Coronary artery (tissue), 2 donors: ENCODE data around the gene VAV2.

Source experiments
- DNase-seq: peaks from one replicate; pipeline ENCODE4 v3.0.0-alpha.2; 2017; ENCODE audit warnings: low spot score
- H3K27ac ChIP-seq, 2 donors: fragments of 200-600 bp; sonication (generic); one replicate each; pipeline ENCODE4 v1.5.1; 2016 to 2019
- H3K4me3 ChIP-seq: fragments of 200-600 bp; sonication (generic); 2 replicates; pipeline ENCODE4 v1.5.1; 2016; ENCODE audit warnings: mild to moderate bottlenecking, moderate library complexity
- TF ChIP-seq, protein P1 (sequence below): fragments of 200-600 bp; sonication (generic); IDR thresholded peaks from one replicate; pipeline ENCODE4 v1.5.1; 2019; ENCODE audit warnings: antibody characterized with exemption

Gene VAV2

DNA sequence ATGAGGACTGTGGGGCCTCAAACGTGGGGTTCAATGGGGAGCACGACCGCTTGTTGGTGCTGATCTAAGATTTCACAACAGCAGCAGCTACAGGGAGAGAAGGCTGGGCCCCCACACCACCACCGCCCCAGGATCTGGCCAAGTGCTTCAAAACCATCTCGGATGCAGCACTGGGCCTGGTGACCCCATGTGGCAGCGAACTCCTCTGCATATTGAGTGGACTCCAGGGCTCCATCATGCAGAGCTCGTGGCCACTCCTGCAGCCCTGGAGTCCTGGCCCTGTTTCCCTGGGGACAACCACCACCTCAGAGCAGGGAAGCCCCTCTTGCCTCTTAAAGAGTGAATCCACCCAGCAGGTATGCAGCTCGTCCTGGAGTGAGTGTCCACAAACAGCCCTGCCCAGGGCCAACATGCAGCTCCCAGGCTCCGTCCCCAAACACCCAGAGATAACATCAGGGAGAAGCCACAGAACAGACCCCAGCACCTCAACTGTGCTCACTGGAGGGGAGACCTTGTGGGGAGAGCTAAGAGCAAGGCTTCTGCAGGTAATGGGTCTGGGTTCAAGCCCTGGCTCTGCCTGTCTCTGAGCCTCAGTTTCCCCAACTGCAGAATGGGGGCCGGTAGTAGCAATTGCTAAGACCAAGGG lies 150.8 kb downstream of the VAV2 start:
- TF ChIP-seq, protein P1, sequence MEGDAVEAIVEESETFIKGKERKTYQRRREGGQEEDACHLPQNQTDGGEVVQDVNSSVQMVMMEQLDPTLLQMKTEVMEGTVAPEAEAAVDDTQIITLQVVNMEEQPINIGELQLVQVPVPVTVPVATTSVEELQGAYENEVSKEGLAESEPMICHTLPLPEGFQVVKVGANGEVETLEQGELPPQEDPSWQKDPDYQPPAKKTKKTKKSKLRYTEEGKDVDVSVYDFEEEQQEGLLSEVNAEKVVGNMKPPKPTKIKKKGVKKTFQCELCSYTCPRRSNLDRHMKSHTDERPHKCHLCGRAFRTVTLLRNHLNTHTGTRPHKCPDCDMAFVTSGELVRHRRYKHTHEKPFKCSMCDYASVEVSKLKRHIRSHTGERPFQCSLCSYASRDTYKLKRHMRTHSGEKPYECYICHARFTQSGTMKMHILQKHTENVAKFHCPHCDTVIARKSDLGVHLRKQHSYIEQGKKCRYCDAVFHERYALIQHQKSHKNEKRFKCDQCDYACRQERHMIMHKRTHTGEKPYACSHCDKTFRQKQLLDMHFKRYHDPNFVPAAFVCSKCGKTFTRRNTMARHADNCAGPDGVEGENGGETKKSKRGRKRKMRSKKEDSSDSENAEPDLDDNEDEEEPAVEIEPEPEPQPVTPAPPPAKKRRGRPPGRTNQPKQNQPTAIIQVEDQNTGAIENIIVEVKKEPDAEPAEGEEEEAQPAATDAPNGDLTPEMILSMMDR = no peak
- H3K4me3 ChIP-seq = no peak overlapping the region
- no peak overlapping the region for H3K27ac ChIP-seq
- no peak for DNase-seq

DNA sequence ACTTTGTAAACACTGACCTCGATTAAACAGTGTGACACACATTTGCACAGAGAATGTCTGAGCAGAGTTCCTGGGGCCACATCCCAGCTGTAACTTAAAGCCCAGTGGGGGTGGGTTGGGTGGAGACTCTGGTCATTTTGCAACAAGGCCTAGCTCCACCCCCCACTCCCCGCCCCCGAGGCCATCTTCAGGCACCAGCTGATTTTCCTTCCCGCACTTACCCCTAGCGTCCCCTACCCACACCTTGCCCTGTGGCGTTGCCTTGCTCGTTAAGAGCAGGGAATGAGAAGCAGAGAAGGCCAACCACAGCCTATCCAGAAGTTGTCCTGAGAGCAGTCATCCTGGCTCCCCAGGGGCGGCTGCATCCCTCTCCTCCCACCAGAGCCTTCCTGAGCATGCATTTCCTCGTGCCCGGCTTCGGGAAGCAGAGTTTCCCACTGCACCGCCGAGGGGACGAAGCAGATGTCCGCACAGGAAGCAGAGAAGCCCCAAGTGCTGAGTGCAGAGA lies 152.2 kb downstream of the VAV2 start:
- DNase-seq = no peak

DNA sequence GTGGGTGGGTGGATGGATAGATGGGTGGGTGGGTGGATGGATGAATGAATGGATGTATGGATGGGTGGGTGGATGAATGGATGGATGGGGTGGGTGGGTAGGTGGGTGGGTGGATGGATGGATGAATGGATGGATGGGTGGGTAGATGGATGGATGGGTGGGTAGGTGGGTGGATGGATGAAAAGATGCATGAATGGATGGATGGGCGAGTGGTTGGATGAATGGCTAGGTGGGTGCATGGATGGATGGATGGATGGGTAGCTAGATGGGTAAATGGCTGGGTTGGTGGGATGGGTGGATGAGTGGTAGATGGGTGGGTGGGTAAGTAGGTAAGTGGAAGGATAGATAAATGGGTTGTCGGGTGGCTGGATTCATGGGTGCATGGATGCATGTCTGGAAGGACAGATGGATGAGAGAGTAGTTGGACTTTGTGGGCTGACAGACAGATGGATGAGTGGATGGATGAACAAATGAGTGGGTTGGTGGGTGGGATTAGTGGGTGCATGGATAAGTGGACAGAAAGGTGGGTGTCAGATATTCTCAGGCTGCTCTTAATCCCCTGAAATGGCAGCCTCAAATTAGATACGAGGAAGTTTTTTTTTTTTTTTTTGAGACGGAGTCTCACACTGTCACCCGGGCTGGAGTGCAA lies 153.1 kb downstream of the VAV2 start:
- TF ChIP-seq, protein P1 = no peak
- H3K4me3 ChIP-seq = no peak overlapping the region
- DNase-seq = no peak
- no peak overlapping the region for H3K27ac ChIP-seq

More for the DNA sequence above, 152.2 kb downstream of the VAV2 start:
- H3K27ac ChIP-seq = peak overlapping the region in 1 of 2 donors; percentile 32
- H3K4me3 ChIP-seq = no peak overlapping the region
- TF ChIP-seq, protein P1 = no peak

DNA sequence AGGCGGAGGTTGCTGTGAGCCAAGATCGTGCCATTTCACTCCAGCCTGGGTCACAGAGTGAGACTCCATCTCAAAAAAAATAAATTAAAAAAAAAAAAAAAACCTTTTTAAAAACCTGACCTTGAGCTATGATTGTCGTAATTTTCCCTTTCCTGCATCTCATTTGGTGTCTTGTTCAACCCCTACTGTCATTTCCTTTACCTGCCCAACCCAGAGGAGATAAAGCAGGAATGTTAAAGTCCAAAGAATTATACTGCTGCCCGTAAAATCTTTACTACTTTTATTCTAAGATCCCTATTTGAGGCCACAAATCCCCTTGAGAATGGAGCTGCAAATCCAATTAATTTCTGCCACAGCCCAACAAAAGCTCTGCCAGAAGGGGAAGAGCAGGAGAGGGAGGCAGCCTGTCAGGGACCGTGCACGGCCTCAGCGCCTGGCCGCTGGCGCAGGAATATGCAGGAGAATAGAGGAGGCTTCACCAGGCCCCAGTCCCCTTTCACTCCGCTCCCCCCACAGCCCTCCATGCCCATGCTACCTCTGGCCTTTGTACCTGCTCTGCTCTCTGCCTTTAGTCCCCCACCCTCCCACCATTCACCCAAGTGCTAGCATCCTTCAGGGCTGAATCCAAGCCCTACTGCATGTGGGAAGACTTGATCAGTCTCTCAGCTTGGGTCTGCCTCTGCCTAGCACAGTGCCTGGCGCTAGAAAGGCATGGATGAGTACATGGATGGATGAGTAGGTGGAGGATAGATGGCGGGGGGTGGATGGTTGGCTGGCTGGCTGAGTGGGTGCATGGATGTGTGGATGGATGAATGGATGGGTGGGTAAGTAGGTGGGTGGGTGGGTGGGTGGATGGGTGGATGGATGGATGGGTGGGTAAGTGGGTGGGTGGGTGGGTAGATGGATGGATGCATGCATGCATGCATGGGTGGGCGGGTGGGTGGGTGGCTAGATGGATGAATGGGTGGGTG lies 154.2 kb downstream of the VAV2 start:
- no peak for DNase-seq
- TF ChIP-seq, protein P1 = no peak
- Histone ChIP-seq H3K4me3 (no peak overlapping the region), H3K27ac (no peak overlapping the region)

DNA sequence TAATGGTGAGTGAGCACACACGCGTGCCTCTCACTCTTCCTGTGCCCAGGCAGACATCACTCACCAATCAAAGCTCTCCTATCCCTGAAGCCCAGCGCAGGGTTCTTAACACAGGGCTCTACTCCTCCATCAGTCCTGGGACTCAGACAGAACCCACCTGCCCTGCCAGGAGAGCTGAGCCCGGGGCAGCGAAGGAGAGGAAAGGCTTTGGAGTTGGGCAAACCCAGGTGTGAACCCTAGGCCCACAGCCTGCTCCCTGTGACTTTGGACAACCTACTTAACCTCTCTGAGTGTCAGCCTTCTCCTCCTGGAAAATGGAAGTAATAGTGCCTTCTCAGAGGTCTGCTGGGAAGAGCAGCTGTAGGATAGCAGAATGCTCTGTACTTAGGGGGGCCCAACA lies 155.3 kb downstream of the VAV2 start:
- Histone ChIP-seq H3K4me3 (no peak overlapping the region), H3K27ac (no peak overlapping the region)
- TF ChIP-seq, protein P1 = no peak
- DNase-seq = no peak

DNA sequence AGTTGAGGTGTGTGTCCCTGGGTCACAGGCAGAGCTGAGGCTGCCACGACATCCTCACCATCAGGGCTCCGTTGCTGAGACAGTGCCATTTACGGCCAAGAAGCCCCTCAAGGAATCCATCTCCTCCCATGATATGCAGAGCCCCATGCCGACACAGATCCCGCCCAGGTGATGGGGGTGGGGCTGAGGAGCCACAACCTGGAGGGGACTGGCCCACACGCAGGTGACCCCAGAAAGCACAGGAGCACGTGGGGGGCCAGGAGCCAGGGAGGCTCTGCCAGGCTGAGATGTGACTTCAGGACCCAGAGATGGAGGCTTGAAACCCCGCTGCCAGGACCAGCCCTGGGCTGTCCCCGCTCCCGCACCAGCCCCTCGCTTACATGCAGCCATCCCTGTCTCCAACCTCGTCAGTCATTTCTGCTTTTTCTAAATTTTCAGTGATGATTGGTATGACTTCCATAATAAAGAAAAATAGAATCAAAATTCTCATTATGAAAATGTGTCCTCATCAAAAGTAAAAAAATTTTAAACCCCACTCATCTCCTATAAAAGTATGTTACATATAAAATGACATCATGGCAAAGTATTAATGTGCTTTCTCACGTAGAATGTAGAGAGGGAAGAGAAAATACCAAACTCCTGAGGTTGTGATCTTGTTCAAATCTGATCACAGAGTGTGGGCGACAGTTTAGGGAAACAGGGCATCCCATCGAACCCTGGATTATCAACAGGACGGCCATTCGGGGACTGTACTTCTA lies 155.9 kb downstream of the VAV2 start:
- Histone ChIP-seq H3K27ac (no peak overlapping the region), H3K4me3 (no peak overlapping the region)
- TF ChIP-seq, protein P1 = no peak
- no peak for DNase-seq
